ENCODE data around the gene COBL.

The COBL gene

DNA sequence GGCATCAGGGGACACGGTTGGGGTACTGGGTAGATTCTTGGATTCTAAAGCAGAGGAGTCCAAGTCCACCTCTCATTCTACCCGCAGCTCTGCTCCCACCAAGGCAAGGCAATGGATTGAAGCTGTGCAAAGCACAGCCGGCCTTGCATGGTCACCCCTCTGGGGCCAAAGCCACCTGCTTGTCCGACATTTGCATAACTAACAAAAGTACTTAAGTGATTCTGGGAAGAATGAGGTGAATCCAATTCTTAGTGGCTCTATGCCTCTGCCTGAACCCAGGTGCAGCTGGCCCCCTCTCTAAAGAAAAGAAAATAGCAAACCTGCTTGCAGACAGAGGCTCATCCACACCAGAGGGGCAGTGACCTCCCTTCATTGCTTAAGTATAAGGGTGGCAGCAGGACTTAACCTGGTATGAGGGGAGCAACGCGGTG, 10.7 kb upstream of the COBL start:
- no peak overlapping the region for H3K4me3 ChIP-seq (ENCODE audit: low read depth, low read length)
- in situ Hi-C loops (cut with HindIII; ENCODE audit: low sequenced_read_pairs), result no loop called here
- no peak for DNase-seq (ENCODE audit: low read depth)
- TF ChIP-seq, protein P1, sequence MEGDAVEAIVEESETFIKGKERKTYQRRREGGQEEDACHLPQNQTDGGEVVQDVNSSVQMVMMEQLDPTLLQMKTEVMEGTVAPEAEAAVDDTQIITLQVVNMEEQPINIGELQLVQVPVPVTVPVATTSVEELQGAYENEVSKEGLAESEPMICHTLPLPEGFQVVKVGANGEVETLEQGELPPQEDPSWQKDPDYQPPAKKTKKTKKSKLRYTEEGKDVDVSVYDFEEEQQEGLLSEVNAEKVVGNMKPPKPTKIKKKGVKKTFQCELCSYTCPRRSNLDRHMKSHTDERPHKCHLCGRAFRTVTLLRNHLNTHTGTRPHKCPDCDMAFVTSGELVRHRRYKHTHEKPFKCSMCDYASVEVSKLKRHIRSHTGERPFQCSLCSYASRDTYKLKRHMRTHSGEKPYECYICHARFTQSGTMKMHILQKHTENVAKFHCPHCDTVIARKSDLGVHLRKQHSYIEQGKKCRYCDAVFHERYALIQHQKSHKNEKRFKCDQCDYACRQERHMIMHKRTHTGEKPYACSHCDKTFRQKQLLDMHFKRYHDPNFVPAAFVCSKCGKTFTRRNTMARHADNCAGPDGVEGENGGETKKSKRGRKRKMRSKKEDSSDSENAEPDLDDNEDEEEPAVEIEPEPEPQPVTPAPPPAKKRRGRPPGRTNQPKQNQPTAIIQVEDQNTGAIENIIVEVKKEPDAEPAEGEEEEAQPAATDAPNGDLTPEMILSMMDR (IDR thresholded peaks at IDR 0.05; ENCODE audit: low read depth, low read length, missing control alignments), result no peak

DNA sequence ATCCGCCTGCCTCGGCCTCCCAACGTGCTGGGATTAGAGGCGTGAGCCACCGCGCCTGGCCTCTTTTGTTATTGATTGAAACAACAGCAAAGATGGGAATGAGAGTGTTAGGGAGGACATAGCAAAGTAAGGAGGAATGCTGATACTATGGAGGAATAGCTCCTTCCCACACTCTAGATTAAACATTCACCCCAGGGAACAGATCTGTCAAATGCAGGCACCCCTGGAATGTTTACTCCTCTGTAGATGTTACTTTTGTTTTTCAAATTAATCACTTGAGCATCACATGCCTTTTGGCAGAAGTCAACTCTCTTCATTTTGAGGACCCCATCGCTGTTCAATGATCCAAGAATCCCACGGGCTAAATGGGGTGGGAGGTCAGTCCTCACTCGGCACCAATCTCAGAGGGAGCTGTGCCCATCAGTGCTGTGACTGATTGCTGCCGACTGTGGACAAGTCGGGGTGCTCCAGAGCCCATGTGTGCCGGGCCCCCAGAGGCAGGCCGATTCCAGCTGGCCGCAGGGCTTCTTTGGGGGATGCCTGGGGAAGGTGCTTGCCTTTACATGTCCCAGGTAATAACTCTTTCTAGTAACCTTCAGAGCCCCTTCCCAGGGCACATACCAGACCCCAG, 10.2 kb upstream of the COBL start:
- H3K4me3 ChIP-seq (ENCODE audit: low read depth, low read length), result no peak overlapping the region
- TF ChIP-seq, protein P1 (IDR thresholded peaks at IDR 0.05; ENCODE audit: low read depth, low read length, missing control alignments), result no peak
- DNase-seq (ENCODE audit: low read depth), result no peak
- in situ Hi-C loops (cut with HindIII; ENCODE audit: low sequenced_read_pairs), result no loop called here

DNA sequence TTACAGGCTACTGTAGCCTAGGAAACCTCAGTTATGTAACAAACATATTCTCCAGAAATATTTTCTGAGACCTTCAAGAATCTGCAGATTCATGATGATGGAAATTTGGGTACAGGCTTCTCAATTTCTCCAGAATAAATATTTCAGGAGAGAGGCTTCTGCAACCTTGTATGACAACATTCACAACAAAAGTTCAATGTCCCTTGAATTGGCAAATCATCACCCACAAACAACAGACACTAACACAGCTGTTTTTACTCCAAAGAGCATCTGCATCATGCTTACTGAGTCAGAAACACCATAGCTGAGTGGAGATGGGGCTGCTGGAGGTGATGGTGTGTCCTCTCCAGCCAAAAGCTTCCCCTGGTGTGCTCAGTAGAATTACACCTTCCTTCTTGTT, 9.3 kb upstream of the COBL start:
- DNase-seq (ENCODE audit: low read depth), result no peak
- in situ Hi-C loops (cut with HindIII; ENCODE audit: low sequenced_read_pairs), result no loop called here
- TF ChIP-seq, protein P1 (IDR thresholded peaks at IDR 0.05; ENCODE audit: low read depth, low read length, missing control alignments), result no peak
- no peak overlapping the region for H3K4me3 ChIP-seq (ENCODE audit: low read depth, low read length)

DNA sequence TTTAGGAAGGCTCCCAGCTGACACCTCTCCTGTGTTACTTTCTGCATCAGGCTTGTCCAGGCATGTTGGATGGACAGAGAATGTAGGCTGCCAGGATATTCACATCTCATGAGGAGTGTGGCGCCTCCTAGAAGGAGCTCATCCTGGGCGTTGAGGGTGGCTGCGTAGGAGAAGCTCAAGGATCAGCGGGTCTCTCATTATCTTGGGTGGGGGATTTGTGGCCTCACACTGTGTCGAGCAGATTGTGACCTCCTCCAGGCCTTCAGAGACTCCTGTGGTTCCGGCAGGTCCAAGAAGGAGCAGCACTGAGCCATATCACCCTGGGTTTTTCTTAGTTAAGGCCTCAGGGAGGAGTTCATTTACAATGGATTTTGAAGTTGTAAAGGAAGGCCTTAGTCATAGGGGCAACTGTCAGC, 8.7 kb upstream of the COBL start:
- DNase-seq (ENCODE audit: low read depth), result no peak
- no peak overlapping the region for H3K4me3 ChIP-seq (ENCODE audit: low read depth, low read length)
- in situ Hi-C loops (cut with HindIII; ENCODE audit: low sequenced_read_pairs), result no loop called here
- TF ChIP-seq, protein P1 (IDR thresholded peaks at IDR 0.05; ENCODE audit: low read depth, low read length, missing control alignments), result no peak

DNA sequence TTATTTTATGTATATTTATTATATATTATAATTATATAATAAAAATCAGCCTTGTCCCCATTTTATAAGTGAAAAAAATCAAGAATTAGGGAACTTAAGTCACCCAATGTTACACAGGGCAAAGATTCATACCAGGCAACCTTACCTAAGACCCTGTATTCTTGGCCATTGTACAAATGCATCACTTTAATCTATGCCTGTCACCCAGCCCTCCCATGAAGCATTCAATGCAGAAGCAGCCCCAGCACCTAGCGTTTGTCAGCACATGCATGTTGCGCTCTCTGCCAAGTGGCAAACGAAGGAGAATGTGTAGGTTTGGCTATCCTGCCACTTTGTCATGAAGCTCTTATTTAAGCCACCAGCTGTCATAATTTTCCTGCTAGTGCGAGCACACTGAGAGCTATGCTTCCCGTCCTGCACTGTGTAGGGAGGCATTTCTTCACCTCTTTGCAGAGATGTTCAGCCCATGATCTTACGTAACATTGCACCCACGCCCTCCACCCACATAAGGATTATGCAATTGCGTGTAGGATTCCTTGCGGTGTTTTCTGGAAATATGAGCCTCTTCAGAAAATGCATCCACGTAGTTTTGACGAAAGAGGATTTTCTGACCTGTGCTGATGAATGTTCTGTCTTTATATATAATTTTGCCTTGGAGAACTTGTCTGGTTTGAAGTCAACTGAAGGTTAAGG, 7.7 kb upstream of the COBL start:
- in situ Hi-C loops (cut with HindIII; ENCODE audit: low sequenced_read_pairs), result no loop called here
- TF ChIP-seq, protein P1 (IDR thresholded peaks at IDR 0.05; ENCODE audit: low read depth, low read length, missing control alignments), result no peak
- no peak for DNase-seq (ENCODE audit: low read depth)
- no peak overlapping the region for H3K4me3 ChIP-seq (ENCODE audit: low read depth, low read length)

DNA sequence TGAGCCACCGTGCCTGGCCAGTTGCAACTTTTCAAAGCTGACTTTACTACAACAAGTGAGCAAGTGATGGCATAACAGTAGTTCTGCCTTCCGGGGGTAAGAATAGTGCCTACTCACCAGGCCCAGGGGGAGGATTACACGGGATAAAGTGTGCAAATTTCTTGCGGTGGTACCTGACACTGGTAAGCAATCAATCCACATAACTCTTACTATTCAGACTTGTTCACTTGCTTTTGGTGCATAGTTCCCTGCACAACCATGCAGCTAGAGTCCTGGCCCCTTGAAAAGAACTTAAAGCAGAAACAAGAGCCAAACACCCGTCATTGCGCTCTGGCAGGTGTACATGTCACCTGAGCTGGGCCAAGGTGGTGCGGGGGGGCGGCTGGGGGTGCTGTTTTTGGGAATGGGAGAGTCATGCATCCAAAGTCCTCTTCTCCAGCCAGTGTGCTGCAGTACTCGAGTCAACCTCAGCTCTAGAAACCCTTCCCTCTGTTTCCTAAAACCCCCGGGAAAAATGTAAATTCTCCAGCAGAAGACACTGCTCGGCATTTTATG, 5.4 kb upstream of the COBL start:
- no peak for DNase-seq (ENCODE audit: low read depth)
- TF ChIP-seq, protein P1 (IDR thresholded peaks at IDR 0.05; ENCODE audit: low read depth, low read length, missing control alignments), result no peak
- no peak overlapping the region for H3K4me3 ChIP-seq (ENCODE audit: low read depth, low read length)
- in situ Hi-C loops (cut with HindIII; ENCODE audit: low sequenced_read_pairs), result no loop called here
